ENCODE results near the gene ITPRIP.

GRCh38 chr10:104380336-104380735 lies 42.1 kb upstream of the ITPRIP start:
- TF ChIP-seq, protein P1, sequence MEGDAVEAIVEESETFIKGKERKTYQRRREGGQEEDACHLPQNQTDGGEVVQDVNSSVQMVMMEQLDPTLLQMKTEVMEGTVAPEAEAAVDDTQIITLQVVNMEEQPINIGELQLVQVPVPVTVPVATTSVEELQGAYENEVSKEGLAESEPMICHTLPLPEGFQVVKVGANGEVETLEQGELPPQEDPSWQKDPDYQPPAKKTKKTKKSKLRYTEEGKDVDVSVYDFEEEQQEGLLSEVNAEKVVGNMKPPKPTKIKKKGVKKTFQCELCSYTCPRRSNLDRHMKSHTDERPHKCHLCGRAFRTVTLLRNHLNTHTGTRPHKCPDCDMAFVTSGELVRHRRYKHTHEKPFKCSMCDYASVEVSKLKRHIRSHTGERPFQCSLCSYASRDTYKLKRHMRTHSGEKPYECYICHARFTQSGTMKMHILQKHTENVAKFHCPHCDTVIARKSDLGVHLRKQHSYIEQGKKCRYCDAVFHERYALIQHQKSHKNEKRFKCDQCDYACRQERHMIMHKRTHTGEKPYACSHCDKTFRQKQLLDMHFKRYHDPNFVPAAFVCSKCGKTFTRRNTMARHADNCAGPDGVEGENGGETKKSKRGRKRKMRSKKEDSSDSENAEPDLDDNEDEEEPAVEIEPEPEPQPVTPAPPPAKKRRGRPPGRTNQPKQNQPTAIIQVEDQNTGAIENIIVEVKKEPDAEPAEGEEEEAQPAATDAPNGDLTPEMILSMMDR (conservative IDR thresholded peaks at IDR 0.05; ENCODE audit: low read depth, low read length) = no peak
- no peak for TF ChIP-seq EZH2 (IDR thresholded peaks at IDR 0.05; ENCODE audit: borderline replicate concordance, low read depth, low read length, poor library complexity, severe bottlenecking)
